GM10266 (cell line): ENCODE results near the gene GRIK3.

ENCODE experiments used
- DNase-seq: peaks from one replicate; pipeline ENCODE4 v3.0.0; 2012; ENCODE audit errors: extremely low spot score
- TF ChIP-seq, protein P1 (sequence below): IDR thresholded peaks from 2 replicates; pipeline ENCODE4 v1.5.1; 2012; ENCODE audit warnings: mild to moderate bottlenecking, low read depth; ENCODE audit not compliant: control insufficient read depth, insufficient read depth; ENCODE audit errors: missing control alignments

The GRIK3 gene

DNA sequence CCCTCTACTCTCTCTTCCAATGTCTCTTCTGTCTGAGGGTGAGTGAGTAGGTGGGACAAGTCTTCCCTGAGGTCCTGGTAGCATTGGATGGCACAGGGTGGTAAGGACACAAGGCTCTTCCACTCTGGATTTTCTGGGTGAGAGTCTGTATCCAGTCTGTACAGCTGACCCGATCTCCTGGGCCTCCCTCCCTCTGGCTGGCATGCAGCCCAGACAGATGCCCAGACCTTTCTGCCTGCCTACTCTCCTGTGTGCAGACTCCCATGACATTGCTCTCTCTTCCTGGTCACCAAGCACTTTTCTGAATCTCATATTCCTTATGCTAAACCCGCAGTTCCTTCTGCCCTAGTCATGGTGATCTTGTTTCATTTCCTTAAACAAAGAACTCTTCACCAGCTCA is 100.3 kb downstream of the GRIK3 start:
- no peak for DNase-seq
- TF ChIP-seq, protein P1, sequence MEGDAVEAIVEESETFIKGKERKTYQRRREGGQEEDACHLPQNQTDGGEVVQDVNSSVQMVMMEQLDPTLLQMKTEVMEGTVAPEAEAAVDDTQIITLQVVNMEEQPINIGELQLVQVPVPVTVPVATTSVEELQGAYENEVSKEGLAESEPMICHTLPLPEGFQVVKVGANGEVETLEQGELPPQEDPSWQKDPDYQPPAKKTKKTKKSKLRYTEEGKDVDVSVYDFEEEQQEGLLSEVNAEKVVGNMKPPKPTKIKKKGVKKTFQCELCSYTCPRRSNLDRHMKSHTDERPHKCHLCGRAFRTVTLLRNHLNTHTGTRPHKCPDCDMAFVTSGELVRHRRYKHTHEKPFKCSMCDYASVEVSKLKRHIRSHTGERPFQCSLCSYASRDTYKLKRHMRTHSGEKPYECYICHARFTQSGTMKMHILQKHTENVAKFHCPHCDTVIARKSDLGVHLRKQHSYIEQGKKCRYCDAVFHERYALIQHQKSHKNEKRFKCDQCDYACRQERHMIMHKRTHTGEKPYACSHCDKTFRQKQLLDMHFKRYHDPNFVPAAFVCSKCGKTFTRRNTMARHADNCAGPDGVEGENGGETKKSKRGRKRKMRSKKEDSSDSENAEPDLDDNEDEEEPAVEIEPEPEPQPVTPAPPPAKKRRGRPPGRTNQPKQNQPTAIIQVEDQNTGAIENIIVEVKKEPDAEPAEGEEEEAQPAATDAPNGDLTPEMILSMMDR: no peak

- TF ChIP-seq, protein P1: no peak
- DNase-seq: no peak
Observed at GRCh38 chr1:36927826-36928225, 106.5 kb downstream of the GRIK3 start.

- no peak for DNase-seq
- TF ChIP-seq, protein P1: no peak
Observed at GRCh38 chr1:36925251-36925650, 109.1 kb downstream of the GRIK3 start.

DNA sequence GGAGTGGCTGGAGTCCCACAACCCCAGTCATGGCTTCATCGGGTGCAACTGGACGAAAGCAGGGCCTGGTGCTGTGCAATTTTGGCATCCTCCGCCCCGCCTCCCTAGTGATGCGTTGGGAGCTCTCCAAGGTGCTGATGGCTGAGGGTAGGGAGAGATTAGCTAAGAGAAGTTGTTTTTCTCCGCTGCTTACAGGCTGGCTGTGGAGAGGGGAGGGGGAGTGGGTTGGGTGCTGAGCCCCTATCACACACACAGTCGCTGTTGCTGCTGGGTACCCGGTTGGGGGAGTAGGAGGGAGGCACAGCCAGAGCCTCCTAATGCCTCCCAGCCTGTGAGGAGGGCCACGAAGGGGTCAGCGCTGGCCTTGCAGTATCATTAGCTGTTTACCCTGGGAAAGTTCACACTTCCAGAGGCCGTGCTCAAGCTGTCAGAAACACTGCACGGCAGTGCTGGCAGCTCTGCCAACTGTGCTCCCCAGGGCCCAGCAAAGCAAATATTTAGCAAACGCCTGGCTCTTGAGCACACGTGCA is 110.0 kb downstream of the GRIK3 start:
- peak; percentile 39 for DNase-seq
- TF ChIP-seq, protein P1: no peak

GRCh38 chr1:36922593-36923426 is 111.5 kb downstream of the GRIK3 start:
- TF ChIP-seq, protein P1: no peak
- no peak for DNase-seq

DNA sequence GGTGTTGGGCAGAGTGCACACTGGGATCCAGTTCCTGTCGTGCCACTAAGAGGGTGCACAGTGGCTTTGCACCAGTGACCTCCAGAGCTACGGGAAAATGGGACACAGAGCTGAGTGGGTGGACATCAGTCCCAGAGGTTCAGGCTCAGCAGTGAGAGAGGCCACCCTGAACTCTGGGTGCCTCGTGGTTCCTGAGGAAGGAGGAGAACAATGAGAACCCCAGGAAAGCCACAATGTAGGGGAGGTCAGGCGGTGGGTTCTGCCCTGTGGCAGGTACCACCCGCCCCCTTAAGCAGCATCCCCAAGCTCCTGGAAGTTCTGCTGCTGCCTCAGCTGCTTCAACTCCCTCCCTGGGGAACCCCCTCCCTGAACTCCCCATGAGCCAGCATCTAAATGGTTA is 112.2 kb downstream of the GRIK3 start:
- TF ChIP-seq, protein P1: no peak
- no peak for DNase-seq

- TF ChIP-seq, protein P1: no peak
- DNase-seq: no peak
Observed at GRCh38 chr1:36920801-36921405, 113.4 kb downstream of the GRIK3 start.
